B cell (primary cell): ENCODE data around the gene ANTXR1. TPM values are rescaled to one million over a fixed set of nuclear protein-coding genes. Genes with fewer than 3 reads are reported as not detected.

ENCODE experiments used
- ATAC-seq: fragments of 200-7000 bp; cut with Tn5 transposase; one replicate; pipeline ENCODE4 v1.10.0; 2021; ENCODE audit warnings: low read depth, mild to moderate bottlenecking, moderate number of reproducible peaks, moderate library complexity
- CTCF ChIA-PET: fragments of 350-600 bp; sonication (Branson Sonifier 250); formaldehyde crosslinking; loops from one replicate; lab custom pipeline; 2021; ENCODE audit warnings: antibody characterized with exemption, inconsistent platforms; lab: Charles Lee
- POLR2A ChIA-PET: fragments of 350-600 bp; sonication (Branson Sonifier 250); formaldehyde crosslinking; loops from one replicate; lab custom pipeline; 2021; ENCODE audit warnings: antibody characterized with exemption; lab: Charles Lee
- DNase-seq: peaks from one replicate; pipeline ENCODE4 v3.0.0; 2013
- H2AFZ ChIP-seq: 2 replicates; pipeline ENCODE4 v1.6.1; 2012; ENCODE audit warnings: mild to moderate bottlenecking, low read depth, low read length; ENCODE audit not compliant: insufficient read depth, poor library complexity, severe bottlenecking
- H3K27ac ChIP-seq, 2 donors: 1 replicate in 1 of 2; 2 replicates in 1 of 2; pipeline ENCODE4 v1.5.1; 2012 to 2013; ENCODE audit warnings: low read length in 2 of 2, mild to moderate bottlenecking in 2 of 2, moderate library complexity in 1 of 2
- H3K27me3 ChIP-seq, 4 experiments: fragments of 200-600 bp in 1 of 4; sonication (generic) in 1 of 4; replicated peaks in 1 of 4; 1 replicate in 2 of 4; 2 replicates in 2 of 4; pipeline versions ENCODE4 v1.6.1 to v1.7.0; 2013 to 2016; ENCODE audit warnings: low read length in 3 of 4, mild to moderate bottlenecking in 2 of 4, mixed read lengths in 1 of 4, moderate library complexity in 1 of 4; ENCODE audit not compliant: insufficient read depth in 4 of 4, control insufficient read depth in 3 of 4; ENCODE audit errors: control extremely low read depth in 1 of 4
- H3K36me3 ChIP-seq, 2 experiments: replicated peaks in 1 of 2; 1 replicate in 1 of 2; 2 replicates in 1 of 2; pipeline versions ENCODE4 v1.6.1 to v1.7.1; 2013; ENCODE audit warnings: low read length in 1 of 2; ENCODE audit not compliant: insufficient read depth in 2 of 2, control insufficient read depth in 1 of 2; ENCODE audit errors: control extremely low read depth in 1 of 2, extremely low read depth in 1 of 2
- H3K4me1 ChIP-seq, 2 donors: fragments of 200-600 bp in 1 of 2; sonication (generic) in 1 of 2; 1 replicate in 1 of 2; 2 replicates in 1 of 2; pipeline versions ENCODE4 v1.5.1 to v1.6.1; 2013 to 2017; ENCODE audit warnings: low read length in 2 of 2; ENCODE audit not compliant: control insufficient read depth in 2 of 2, insufficient read depth in 2 of 2
- H3K4me2 ChIP-seq: replicated peaks from 2 replicates; pipeline ENCODE3; 2012; ENCODE audit warnings: mild to moderate bottlenecking, low read depth, low read length; ENCODE audit not compliant: poor library complexity, severe bottlenecking
- H3K4me3 ChIP-seq, 5 experiments: fragments of 200-600 bp in 1 of 5; sonication (generic) in 1 of 5; 1 replicate in 3 of 5; 2 replicates in 2 of 5; pipeline versions ENCODE4 v1.5.1 to v1.7.0; 2011 to 2016; ENCODE audit warnings: low read length in 4 of 5, mild to moderate bottlenecking in 4 of 5, low read depth in 2 of 5, control low read depth in 1 of 5, moderate library complexity in 1 of 5; ENCODE audit not compliant: insufficient read depth in 1 of 5; ENCODE audit errors: control extremely low read depth in 1 of 5, extremely low read depth in 1 of 5
- H3K79me2 ChIP-seq: fragments of 200-600 bp; sonication (generic); one replicate; pipeline ENCODE4 v1.6.0; 2016; ENCODE audit warnings: low read length; ENCODE audit not compliant: control insufficient read depth, insufficient read depth
- H3K9ac ChIP-seq: fragments of 200-600 bp; sonication (generic); 2 replicates; pipeline ENCODE4 v1.6.1; 2017; ENCODE audit warnings: mild to moderate bottlenecking, low read length, moderate library complexity
- H3K9me3 ChIP-seq, 3 donors: one replicate each; pipeline versions ENCODE4 v1.6.1 to v1.7.1; 2013; ENCODE audit warnings: low read length in 2 of 3; ENCODE audit not compliant: control insufficient read depth in 2 of 3, insufficient read depth in 1 of 3; ENCODE audit errors: control extremely low read depth in 1 of 3
- H4K20me1 ChIP-seq: 2 replicates; pipeline ENCODE4 v1.6.0; 2012; ENCODE audit warnings: mild to moderate bottlenecking, low read length; ENCODE audit not compliant: insufficient read depth, control insufficient read depth, poor library complexity, severe bottlenecking
- H3K27ac Mint-ChIP-seq: one replicate; pipeline ENCODE4 v1.8.0; 2021; ENCODE audit warnings: mixed read lengths
- H3K27me3 Mint-ChIP-seq: one replicate; pipeline ENCODE4 v1.8.0; 2021; ENCODE audit warnings: mixed read lengths
- H3K4me1 Mint-ChIP-seq: one replicate; pipeline ENCODE4 v1.8.0; 2021; ENCODE audit warnings: mixed read lengths
- H3K4me3 Mint-ChIP-seq: one replicate; pipeline ENCODE4 v1.8.0; 2021; ENCODE audit warnings: mixed read lengths
- H3K9me3 Mint-ChIP-seq: one replicate; pipeline ENCODE4 v1.8.0; 2022; ENCODE audit warnings: mixed read lengths; ENCODE audit not compliant: insufficient read depth
- CTCF ChIP-seq: fragments of 200-600 bp; IDR thresholded peaks from one replicate; pipeline ENCODE4 v1.8.0; 2022; ENCODE audit warnings: antibody characterized with exemption, mild to moderate bottlenecking
- EZH2 ChIP-seq: IDR thresholded peaks from 2 replicates; pipeline ENCODE4 v1.6.1; 2012; ENCODE audit warnings: borderline replicate concordance, low read depth, mild to moderate bottlenecking, moderate library complexity, low read length; ENCODE audit not compliant: insufficient read depth, poor library complexity, severe bottlenecking
- WGBS: methylation state at CpG from one replicate; pipeline ENCODE4 v1.1.5; 2013; ENCODE audit warnings: missing lambda C conversion rate; ENCODE audit not compliant: insufficient coverage; 5-methylcytosine and 5-hydroxymethylcytosine counted together
- intact Hi-C: fragments of 100-400 bp; cut with micrococcal nuclease; formaldehyde crosslinking; loops from one replicate; pipeline ENCODE4 v1.10.0; 2022
- polyA plus RNA-seq: library from polyadenylated mRNA; depleted of rRNA; stranded (reverse); fragments of >200 nt; gene quantifications from 2 replicates; pipeline ENCODE4 v1.2.3, GENCODE V29; 2012
- total RNA-seq, 2 donors: library from RNA; stranded (reverse); fragments of 120-200 nt in 1 of 2; gene quantifications; 1 replicate in 1 of 2; 2 replicates in 1 of 2; pipeline versions ENCODE4 v1.2.3 to v1.2.4, GENCODE V29; 2013 to 2022

The ANTXR1 gene
- total and polyA plus RNA-seq, 2 donors (not counting 1 experiment from before 2014, with no cell fraction given) = not detected

DNA sequence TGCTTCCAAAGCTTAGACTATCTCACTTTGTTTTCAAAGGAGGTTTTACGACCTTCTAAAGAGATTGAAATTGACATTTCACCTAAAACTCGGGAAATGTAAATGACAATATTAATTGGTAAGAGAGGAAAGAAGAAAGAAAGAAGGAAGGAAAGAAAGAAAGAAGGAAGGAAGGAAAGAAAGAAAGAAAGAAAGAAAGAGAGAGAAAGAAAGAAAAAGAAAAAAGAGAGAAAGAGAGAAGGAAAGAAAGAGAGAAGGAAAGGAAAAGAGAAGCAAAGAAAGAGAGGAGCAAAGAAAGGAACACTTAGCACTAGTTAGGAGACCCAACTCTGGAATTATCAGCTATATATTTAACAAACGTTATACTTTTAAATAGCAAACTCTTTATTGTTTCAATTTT, 34.9 kb upstream of the ANTXR1 start:
- peaks cover 47% of the 10 kb centered on the region for H3K27me3 Mint-ChIP-seq
- Histone ChIP-seq H3K4me2 (no peak overlapping the region), H3K79me2 (no peaks in the 10 kb centered on the region), H3K27me3 (peaks cover 0 to 20% (median 3%) of the 10 kb centered on the region in 4 experiments), H4K20me1 (no peaks in the 10 kb centered on the region), H3K36me3 (no peaks in the 10 kb centered on the region), H3K27ac (no peak overlapping the region), H3K9me3 (no peaks in the 10 kb centered on the region), H3K4me3 (no peak overlapping the region), H3K4me1 (no peaks in the 10 kb centered on the region), H2AFZ (no peak overlapping the region), H3K9ac (no peak overlapping the region)
- ChIA-PET CTCF (interaction anchor here (0.9 kb wide), 1 partner anchor 35 kb away, joined by 4 read pairs; no protein-coding TSS in a partner anchor), POLR2A (no interaction called here)
- TF ChIP-seq CTCF (no peak), EZH2 (no peak)
- H3K9me3 Mint-ChIP-seq = no peaks in the 10 kb centered on the region
- no CpG with 5 or more reads among the region's 3 CpGs for WGBS
- no peak for ATAC-seq
- no peak for DNase-seq
- H3K4me3 Mint-ChIP-seq = no peak overlapping the region
- intact Hi-C loops = no loop called here
- no peaks in the 10 kb centered on the region for H3K4me1 Mint-ChIP-seq
- no peak overlapping the region for H3K27ac Mint-ChIP-seq

DNA sequence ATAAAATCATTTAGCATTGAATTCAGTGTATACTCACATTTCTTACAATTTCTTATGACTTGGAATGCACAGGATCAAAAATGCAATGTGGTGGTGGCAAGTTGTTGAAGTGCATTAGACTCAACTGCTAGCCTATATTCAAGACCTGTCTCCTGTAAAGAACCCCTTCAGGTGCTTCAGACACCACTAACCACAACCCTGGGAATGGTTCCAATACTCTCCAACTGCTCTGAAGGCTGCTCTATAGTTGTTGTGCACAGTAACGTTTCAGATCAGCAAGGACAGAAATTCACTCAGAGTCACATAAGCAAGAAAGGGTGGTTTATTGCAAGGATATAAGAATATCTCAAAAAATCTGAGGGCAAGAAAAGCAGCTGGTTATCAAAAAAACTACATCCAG, 32.0 kb upstream of the ANTXR1 start:
- Mint-ChIP-seq H3K27ac (no peak overlapping the region), H3K9me3 (no peaks in the 10 kb centered on the region), H3K27me3 (peaks cover 45% of the 10 kb centered on the region), H3K4me3 (no peak overlapping the region), H3K4me1 (no peaks in the 10 kb centered on the region)
- Histone ChIP-seq H3K27me3 (peaks cover 0 to 17% (median 1%) of the 10 kb centered on the region in 4 experiments), H3K9me3 (no peaks in the 10 kb centered on the region), H4K20me1 (no peaks in the 10 kb centered on the region), H3K27ac (no peak overlapping the region), H3K4me1 (no peaks in the 10 kb centered on the region), H3K79me2 (no peaks in the 10 kb centered on the region), H3K9ac (no peak overlapping the region), H3K4me2 (no peak overlapping the region), H3K4me3 (no peak overlapping the region), H3K36me3 (no peaks in the 10 kb centered on the region), H2AFZ (no peak overlapping the region)
- intact Hi-C loops = no loop called here
- WGBS = no CpG with 5 or more reads among the region's 1 CpG
- POLR2A ChIA-PET = no interaction called here
- ATAC-seq (no peak), DNase-seq (no peak)
- CTCF ChIA-PET = no interaction called here
- no peak for TF ChIP-seq EZH2
- TF ChIP-seq CTCF = no peak
